ENCODE measurements around the gene LRBA. TPM values are rescaled to one million over a fixed set of nuclear protein-coding genes. Genes with fewer than 3 reads are reported as not detected.

The LRBA gene
- total and polyA plus RNA-seq, 9 of the 15 experiments (the other 6 are each of a cell fraction or from before 2014, with no cell fraction given): 24.2 to 88.7 (median 59.7) TPM

- TF ChIP-seq ATF2 (CRISPR knock-in tag; IDR thresholded peaks at IDR 0.05) (no peak), ZNF707 (CRISPR knock-in tag; conservative IDR thresholded peaks at IDR 0.05) (no peak), ZNF395 (CRISPR knock-in tag; IDR thresholded peaks at IDR 0.05) (peak; percentile 64; the same call in 1 of the 2 replicates), YY1 (IDR thresholded peaks at IDR 0.05; ENCODE audit: borderline replicate concordance in 1 of 3, control insufficient read depth in 1 of 3, extremely low read depth in 1 of 3, insufficient read depth in 3 of 3, insufficient read length in 1 of 3, insufficient replicate concordance in 2 of 3, low read depth in 1 of 3, low read length in 2 of 3) (no peak), MXI1 (IDR thresholded peaks at IDR 0.05; ENCODE audit: low read depth, low read length) (no peak), ZNF217 (CRISPR knock-in tag; IDR thresholded peaks at IDR 0.05) (no peak), TAF1 (IDR thresholded peaks at IDR 0.05; ENCODE audit: control insufficient read depth, extremely low read depth, insufficient read depth, low read length, severe bottlenecking) (no peak), NCOA6 (IDR thresholded peaks at IDR 0.05) (no peak), SUPT5H (IDR thresholded peaks at IDR 0.05) (no peak), ZC3H8 (IDR thresholded peaks at IDR 0.05) (no peak), ZBED1 (IDR thresholded peaks at IDR 0.05) (no peak), ZNF311 (CRISPR knock-in tag; IDR thresholded peaks at IDR 0.05) (peak; percentile 49; the same call in 1 of the 2 replicates), ZNF239 (CRISPR knock-in tag; IDR thresholded peaks at IDR 0.05) (no peak), HNRNPH1 (optimal IDR thresholded peaks at IDR 0.05; ENCODE audit: low read depth, low read length) (no peak), JUND (IDR thresholded peaks at IDR 0.05; ENCODE audit: borderline replicate concordance, low read depth, low read length) (no peak), JUND (tag; IDR thresholded peaks at IDR 0.05; ENCODE audit: borderline replicate concordance, low read depth, low read length) (no peak), MCM5 (IDR thresholded peaks at IDR 0.05; ENCODE audit: low read depth) (no peak), SRSF7 (optimal IDR thresholded peaks at IDR 0.05; ENCODE audit: low read depth, low read length) (no peak), C11orf30 (IDR thresholded peaks at IDR 0.05; ENCODE audit: low read depth) (no peak)
- TF ChIP-seq, protein P1, sequence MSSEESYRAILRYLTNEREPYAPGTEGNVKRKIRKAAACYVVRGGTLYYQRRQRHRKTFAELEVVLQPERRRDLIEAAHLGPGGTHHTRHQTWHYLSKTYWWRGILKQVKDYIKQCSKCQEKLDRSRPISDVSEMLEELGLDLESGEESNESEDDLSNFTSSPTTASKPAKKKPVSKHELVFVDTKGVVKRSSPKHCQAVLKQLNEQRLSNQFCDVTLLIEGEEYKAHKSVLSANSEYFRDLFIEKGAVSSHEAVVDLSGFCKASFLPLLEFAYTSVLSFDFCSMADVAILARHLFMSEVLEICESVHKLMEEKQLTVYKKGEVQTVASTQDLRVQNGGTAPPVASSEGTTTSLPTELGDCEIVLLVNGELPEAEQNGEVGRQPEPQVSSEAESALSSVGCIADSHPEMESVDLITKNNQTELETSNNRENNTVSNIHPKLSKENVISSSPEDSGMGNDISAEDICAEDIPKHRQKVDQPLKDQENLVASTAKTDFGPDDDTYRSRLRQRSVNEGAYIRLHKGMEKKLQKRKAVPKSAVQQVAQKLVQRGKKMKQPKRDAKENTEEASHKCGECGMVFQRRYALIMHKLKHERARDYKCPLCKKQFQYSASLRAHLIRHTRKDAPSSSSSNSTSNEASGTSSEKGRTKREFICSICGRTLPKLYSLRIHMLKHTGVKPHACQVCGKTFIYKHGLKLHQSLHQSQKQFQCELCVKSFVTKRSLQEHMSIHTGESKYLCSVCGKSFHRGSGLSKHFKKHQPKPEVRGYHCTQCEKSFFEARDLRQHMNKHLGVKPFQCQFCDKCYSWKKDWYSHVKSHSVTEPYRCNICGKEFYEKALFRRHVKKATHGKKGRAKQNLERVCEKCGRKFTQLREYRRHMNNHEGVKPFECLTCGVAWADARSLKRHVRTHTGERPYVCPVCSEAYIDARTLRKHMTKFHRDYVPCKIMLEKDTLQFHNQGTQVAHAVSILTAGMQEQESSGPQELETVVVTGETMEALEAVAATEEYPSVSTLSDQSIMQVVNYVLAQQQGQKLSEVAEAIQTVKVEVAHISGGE (CRISPR knock-in tag; IDR thresholded peaks at IDR 0.05): peak in 1 of 3 experiments; percentile 57; a peak in 1 of 6 replicates
- TF ChIP-seq, protein P2, sequence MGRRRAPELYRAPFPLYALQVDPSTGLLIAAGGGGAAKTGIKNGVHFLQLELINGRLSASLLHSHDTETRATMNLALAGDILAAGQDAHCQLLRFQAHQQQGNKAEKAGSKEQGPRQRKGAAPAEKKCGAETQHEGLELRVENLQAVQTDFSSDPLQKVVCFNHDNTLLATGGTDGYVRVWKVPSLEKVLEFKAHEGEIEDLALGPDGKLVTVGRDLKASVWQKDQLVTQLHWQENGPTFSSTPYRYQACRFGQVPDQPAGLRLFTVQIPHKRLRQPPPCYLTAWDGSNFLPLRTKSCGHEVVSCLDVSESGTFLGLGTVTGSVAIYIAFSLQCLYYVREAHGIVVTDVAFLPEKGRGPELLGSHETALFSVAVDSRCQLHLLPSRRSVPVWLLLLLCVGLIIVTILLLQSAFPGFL (CRISPR knock-in tag; IDR thresholded peaks at IDR 0.05): no peak
Observed at GRCh38 chr4:150773729-150774449, 241.2 kb downstream of the LRBA start (continued).

Measured in K562 (cell line).